Spinal cord (tissue), 10 donors: Measurements from ENCODE around the gene RTP2. TPM values are rescaled to one million over a fixed set of nuclear protein-coding genes. Genes with fewer than 3 reads are reported as not detected.

ENCODE experiments used
- DNase-seq, 6 donors: peaks; one replicate each; pipeline versions ENCODE4 v3.0.0 to v3.0.0-alpha.2; 2013 to 2015; ENCODE audit warnings: low spot score in 6 of 6, low read depth in 4 of 6
- H3K27ac ChIP-seq: one replicate; pipeline ENCODE4 v1.5.1; 2013; ENCODE audit warnings: low read depth, low read length, control low read depth
- H3K27me3 ChIP-seq: one replicate; pipeline ENCODE4 v1.6.1; 2013; ENCODE audit warnings: low read length; ENCODE audit not compliant: control insufficient read depth, insufficient read depth
- H3K36me3 ChIP-seq: one replicate; pipeline ENCODE4 v1.6.1; 2013; ENCODE audit warnings: low read length; ENCODE audit not compliant: control insufficient read depth, insufficient read depth
- H3K4me1 ChIP-seq: one replicate; pipeline ENCODE4 v1.6.1; 2013; ENCODE audit warnings: low read length; ENCODE audit not compliant: control insufficient read depth, insufficient read depth
- H3K4me3 ChIP-seq: one replicate; pipeline ENCODE4 v1.5.1; 2013; ENCODE audit warnings: low read depth, low read length, control low read depth
- H3K9me3 ChIP-seq: one replicate; pipeline ENCODE4 v1.6.1; 2013; ENCODE audit warnings: low read length; ENCODE audit not compliant: control insufficient read depth, insufficient read depth
- WGBS: methylation state at CpG from one replicate; pipeline ENCODE4 v1.1.5; 2013; ENCODE audit warnings: missing lambda C conversion rate; ENCODE audit not compliant: insufficient coverage; 5-methylcytosine and 5-hydroxymethylcytosine counted together
- polyA plus RNA-seq, 2 donors: library from polyadenylated mRNA; unstranded; fragments of 120-200 nt; gene quantifications; one replicate each; pipeline ENCODE4 v1.2.1, GENCODE V29; 2013; ENCODE audit not compliant: insufficient read length in 2 of 2
- total RNA-seq, 2 donors: library from RNA; depleted of rRNA in 1 of 2; stranded (reverse); fragments of 120-200 nt in 1 of 2; fragments of >200 nt in 1 of 2; gene quantifications; one replicate each; pipeline versions ENCODE4 v1.2.3 to v1.2.4, GENCODE V29; 2013 to 2014
- donor health status: healthy.

The RTP2 gene
- total and polyA plus RNA-seq, 4 donors, result not detected

GRCh38 chr3:187718802-187719201, 16.4 kb upstream of the RTP2 start:
- WGBS, result 91% methylated on average over 4 of the region's 5 CpGs
- no peaks in the 10 kb centered on the region for H3K9me3 ChIP-seq
- no peak overlapping the region for H3K27ac ChIP-seq
- H3K27me3 ChIP-seq, result peaks cover 3% of the 10 kb centered on the region
- no peak overlapping the region for H3K4me3 ChIP-seq
- peaks cover 16% of the 10 kb centered on the region for H3K36me3 ChIP-seq
- no peak for DNase-seq
- H3K4me1 ChIP-seq, result peaks cover 12% of the 10 kb centered on the region

GRCh38 chr3:187717572-187717971, 15.2 kb upstream of the RTP2 start:
- 80% methylated on average over 1 of the region's 1 CpG for WGBS
- H3K27me3 ChIP-seq, result peaks cover 3% of the 10 kb centered on the region
- no peak overlapping the region for H3K4me3 ChIP-seq
- no peak for DNase-seq
- no peak overlapping the region for H3K27ac ChIP-seq
- H3K4me1 ChIP-seq, result peaks cover 12% of the 10 kb centered on the region
- no peaks in the 10 kb centered on the region for H3K9me3 ChIP-seq
- H3K36me3 ChIP-seq, result peaks cover 14% of the 10 kb centered on the region

GRCh38 chr3:187714404-187714979, 12.1 kb upstream of the RTP2 start:
- DNase-seq, result peak; percentile 63 to 96 (median 77)
- Histone ChIP-seq H3K27ac (no peak overlapping the region), H3K4me1 (peaks cover 5% of the 10 kb centered on the region), H3K27me3 (peaks cover 3% of the 10 kb centered on the region), H3K9me3 (no peaks in the 10 kb centered on the region), H3K36me3 (no peaks in the 10 kb centered on the region), H3K4me3 (no peak overlapping the region)
- WGBS, result no CpG with 5 or more reads among the region's 4 CpGs

- Histone ChIP-seq H3K27ac (no peak overlapping the region), H3K4me1 (no peaks in the 10 kb centered on the region), H3K27me3 (peaks cover 3% of the 10 kb centered on the region), H3K9me3 (no peaks in the 10 kb centered on the region), H3K4me3 (no peak overlapping the region), H3K36me3 (no peaks in the 10 kb centered on the region)
- no CpG with 5 or more reads among the region's 2 CpGs for WGBS
- DNase-seq, result no peak
Observed at GRCh38 chr3:187713504-187713903, 11.1 kb upstream of the RTP2 start.

GRCh38 chr3:187709155-187709554, 6.8 kb upstream of the RTP2 start:
- H3K27me3 ChIP-seq, result no peaks in the 10 kb centered on the region
- H3K9me3 ChIP-seq, result no peaks in the 10 kb centered on the region
- no peak overlapping the region for H3K4me3 ChIP-seq
- DNase-seq, result no peak
- no peaks in the 10 kb centered on the region for H3K4me1 ChIP-seq
- 87% methylated on average over 3 of the region's 4 CpGs for WGBS
- no peaks in the 10 kb centered on the region for H3K36me3 ChIP-seq
- H3K27ac ChIP-seq, result no peak overlapping the region

- H3K4me3 ChIP-seq, result no peak overlapping the region
- no peak for DNase-seq
Observed at GRCh38 chr3:187708696-187709095, 6.3 kb upstream of the RTP2 start.

GRCh38 chr3:187706971-187707370, 4.6 kb upstream of the RTP2 start:
- Histone ChIP-seq H3K27me3 (no peaks in the 10 kb centered on the region), H3K4me1 (peaks cover 3% of the 10 kb centered on the region), H3K27ac (no peak overlapping the region), H3K9me3 (no peaks in the 10 kb centered on the region), H3K4me3 (no peak overlapping the region), H3K36me3 (no peaks in the 10 kb centered on the region)
- peak in 1 of 6 donors; percentile 10 for DNase-seq
- WGBS, result 48% methylated on average over 2 of the region's 2 CpGs

More at GRCh38 chr3:187708696-187709095, 6.3 kb upstream of the RTP2 start:
- Histone ChIP-seq H3K9me3 (no peaks in the 10 kb centered on the region), H3K36me3 (no peaks in the 10 kb centered on the region), H3K4me1 (no peaks in the 10 kb centered on the region), H3K27ac (no peak overlapping the region), H3K27me3 (no peaks in the 10 kb centered on the region)

- no peak overlapping the region for H3K4me3 ChIP-seq
- H3K27ac ChIP-seq, result no peak overlapping the region
- no peaks in the 10 kb centered on the region for H3K36me3 ChIP-seq
- DNase-seq, result no peak
- H3K4me1 ChIP-seq, result peaks cover 3% of the 10 kb centered on the region
- H3K27me3 ChIP-seq, result no peaks in the 10 kb centered on the region
- H3K9me3 ChIP-seq, result no peaks in the 10 kb centered on the region
Observed at GRCh38 chr3:187705164-187705563, 2.8 kb upstream of the RTP2 start.

GRCh38 chr3:187700249-187700648, 2.1 kb downstream of the RTP2 start:
- no peak for DNase-seq
- WGBS, result 77% methylated on average over 2 of the region's 2 CpGs
- no peak overlapping the region for H3K27ac ChIP-seq

GRCh38 chr3:187698499-187699399, 3.6 kb downstream of the RTP2 start:
- no peak overlapping the region for H3K4me3 ChIP-seq
- peaks cover 3% of the 10 kb centered on the region for H3K4me1 ChIP-seq
- no peak for DNase-seq
- H3K27ac ChIP-seq, result no peak overlapping the region
- H3K27me3 ChIP-seq, result no peaks in the 10 kb centered on the region
- no peaks in the 10 kb centered on the region for H3K9me3 ChIP-seq
- 93% methylated on average over 20 of the region's 42 CpGs for WGBS
- H3K36me3 ChIP-seq, result no peaks in the 10 kb centered on the region

More at GRCh38 chr3:187700249-187700648, 2.1 kb downstream of the RTP2 start:
- Histone ChIP-seq H3K9me3 (no peaks in the 10 kb centered on the region), H3K4me1 (peaks cover 3% of the 10 kb centered on the region), H3K36me3 (no peaks in the 10 kb centered on the region), H3K4me3 (no peak overlapping the region), H3K27me3 (no peaks in the 10 kb centered on the region)
